Measurements from ENCODE around the gene UMPS. TPM values are rescaled to one million over a fixed set of nuclear protein-coding genes. Genes with fewer than 3 reads are reported as not detected.

Gene UMPS
- total RNA-seq, 1 experiment from 2014 or later: 46.0 TPM

- BruUV-seq (replicated peaks): no TSS peak
- Histone ChIP-seq H3K4me3 (ENCODE audit: low read depth in 2 of 2, low read length in 2 of 2) (no peak overlapping the region), H3K36me3 (ENCODE audit: control insufficient read depth, insufficient read depth, low read length) (no peaks in the 10 kb centered on the region), H3K27ac (ENCODE audit: low read length) (no peak overlapping the region), H3K4me1 (ENCODE audit: control insufficient read depth, insufficient read depth, low read length) (peaks cover 3% of the 10 kb centered on the region; the same call in 1 of the 2 replicates), H3K9me3 (ENCODE audit: control insufficient read depth, insufficient read depth, low read depth, low read length) (no peaks in the 10 kb centered on the region), H3K27me3 (ENCODE audit: control insufficient read depth, insufficient read depth, low read length) (peaks cover 24% of the 10 kb centered on the region)
- CTCF ChIA-PET: interaction anchor here (0.7 to 1.0 kb wide), 2 partner anchors 65 to 74 kb away, joined by 3 to 4 read pairs; no protein-coding TSS in a partner anchor
- POLR2A ChIA-PET: no interaction called here
- ATAC-seq: no peak
- in situ Hi-C loops (cut with HindIII; ENCODE audit: low pct_unique_long_range_greater_than_20kb, low sequenced_read_pairs) (no loop called here), intact Hi-C loops (cut with micrococcal nuclease; ENCODE audit: unreplicated experiment) (no loop called here)
- TF ChIP-seq TCF7L2 (IDR thresholded peaks at IDR 0.05; ENCODE audit: low read depth, low read length) (no peak), CTCF (IDR thresholded peaks at IDR 0.05) (no peak)
- no peak for DNase-seq (ENCODE audit: low read depth, low spot score)
These were observed 45.2 kb upstream of the UMPS start for GRCh38 chr3:124685067-124685466.

GRCh38 chr3:124685481-124685880 lies 44.8 kb upstream of the UMPS start:
- H3K9me3 ChIP-seq (ENCODE audit: control insufficient read depth, insufficient read depth, low read depth, low read length): no peaks in the 10 kb centered on the region
- ChIA-PET CTCF (interaction anchor here (0.7 to 1.0 kb wide), 2 partner anchors 65 to 73 kb away, joined by 3 to 4 read pairs; no protein-coding TSS in a partner anchor), POLR2A (no interaction called here)
- no peak overlapping the region for H3K4me3 ChIP-seq (ENCODE audit: low read depth in 2 of 2, low read length in 2 of 2)
- DNase-seq (ENCODE audit: low read depth, low spot score) (no peak), ATAC-seq (no peak)
- H3K27me3 ChIP-seq (ENCODE audit: control insufficient read depth, insufficient read depth, low read length): peaks cover 27% of the 10 kb centered on the region
- H3K4me1 ChIP-seq (ENCODE audit: control insufficient read depth, insufficient read depth, low read length): peaks cover 3% of the 10 kb centered on the region; the same call in 1 of the 2 replicates
- intact Hi-C loops (cut with micrococcal nuclease; ENCODE audit: unreplicated experiment): no loop called here
- TF ChIP-seq TCF7L2 (IDR thresholded peaks at IDR 0.05; ENCODE audit: low read depth, low read length) (no peak), SIN3A (IDR thresholded peaks at IDR 0.05; ENCODE audit: borderline replicate concordance, insufficient read depth, low read depth, low read length) (no peak), CTCF (IDR thresholded peaks at IDR 0.05) (no peak), REST (IDR thresholded peaks at IDR 0.05; ENCODE audit: insufficient read depth in 1 of 2, low read depth in 2 of 2, low read length in 1 of 2) (no peak), POLR2AphosphoS5 (IDR thresholded peaks at IDR 0.05; ENCODE audit: low read depth, low read length) (no peak)
- no TSS peak for BruUV-seq (replicated peaks)
- in situ Hi-C loops (cut with HindIII; ENCODE audit: low pct_unique_long_range_greater_than_20kb, low sequenced_read_pairs): no loop called here
- H3K27ac ChIP-seq (ENCODE audit: low read length): no peak overlapping the region
- no peaks in the 10 kb centered on the region for H3K36me3 ChIP-seq (ENCODE audit: control insufficient read depth, insufficient read depth, low read length)
